ENCODE measurements around the gene ADO. TPM values are rescaled to one million over a fixed set of nuclear protein-coding genes. Genes with fewer than 3 reads are reported as not detected.

ADO gene
- total RNA-seq, 2 donors from 2014 or later = 8.9 to 9.9 TPM

- Histone ChIP-seq H3K27ac (no peak overlapping the region), H3K27me3 (no peaks in the 10 kb centered on the region), H3K36me3 (replicated peaks in 1 of 2; ENCODE audit: insufficient read depth in 1 of 2, low read depth in 2 of 2) (no peaks in the 10 kb centered on the region), H3K4me1 (no peaks in the 10 kb centered on the region), H3K4me3 (no peak overlapping the region), H3K9me3 (no peaks in the 10 kb centered on the region)
- 44 to 71% methylated on average over 2 of the region's 2 CpGs for WGBS, 2 donors
- intact Hi-C loops (cut with DNase I) = no loop called here
- ATAC-seq (no peak), DNase-seq (no peak)
- TF ChIP-seq CTCF (IDR thresholded peaks at IDR 0.05) = no peak
- TF ChIP-seq POLR2A (IDR thresholded peaks at IDR 0.05) = no peak
Measured at GRCh38 chr10:62790571-62790970, 13.9 kb upstream of the ADO start.

- TF ChIP-seq CTCF (IDR thresholded peaks at IDR 0.05) = no peak
- no peak for TF ChIP-seq POLR2A (IDR thresholded peaks at IDR 0.05)
- 57 to 79% methylated on average over 5 of the region's 5 CpGs for WGBS, 2 donors
- ATAC-seq = no peak
- H3K36me3 ChIP-seq (replicated peaks in 1 of 2; ENCODE audit: insufficient read depth in 1 of 2, low read depth in 2 of 2) = no peaks in the 10 kb centered on the region
- no peaks in the 10 kb centered on the region for H3K27me3 ChIP-seq
- no peaks in the 10 kb centered on the region for H3K4me1 ChIP-seq
- no peak for DNase-seq
- intact Hi-C loops (cut with DNase I) = no loop called here
- no peak overlapping the region for H3K4me3 ChIP-seq
- no peaks in the 10 kb centered on the region for H3K9me3 ChIP-seq
- no peak overlapping the region for H3K27ac ChIP-seq
Measured at GRCh38 chr10:62792261-62792660, 12.3 kb upstream of the ADO start.

GRCh38 chr10:62794306-62794705 lies 10.2 kb upstream of the ADO start:
- TF ChIP-seq POLR2A (IDR thresholded peaks at IDR 0.05) (no peak), CTCF (IDR thresholded peaks at IDR 0.05) (no peak)
- Histone ChIP-seq H3K4me1 (no peaks in the 10 kb centered on the region), H3K36me3 (replicated peaks in 1 of 2; ENCODE audit: insufficient read depth in 1 of 2, low read depth in 2 of 2) (no peaks in the 10 kb centered on the region), H3K27me3 (no peaks in the 10 kb centered on the region), H3K4me3 (no peak overlapping the region), H3K27ac (no peak overlapping the region), H3K9me3 (no peaks in the 10 kb centered on the region)
- no peak for DNase-seq
- ATAC-seq = no peak
- intact Hi-C loops (cut with DNase I) = no loop called here
- WGBS, 2 donors = 67 to 91% methylated on average over 1 of the region's 1 CpG

- DNase-seq (no peak), ATAC-seq (no peak)
- intact Hi-C loops (cut with DNase I) = no loop called here
- H3K4me1 ChIP-seq = no peaks in the 10 kb centered on the region
- H3K36me3 ChIP-seq (replicated peaks in 1 of 2; ENCODE audit: insufficient read depth in 1 of 2, low read depth in 2 of 2) = no peaks in the 10 kb centered on the region
- H3K9me3 ChIP-seq = no peaks in the 10 kb centered on the region
- TF ChIP-seq CTCF (IDR thresholded peaks at IDR 0.05) (no peak), POLR2A (IDR thresholded peaks at IDR 0.05) (no peak)
- H3K27ac ChIP-seq = no peak overlapping the region
- no peaks in the 10 kb centered on the region for H3K27me3 ChIP-seq
- H3K4me3 ChIP-seq = no peak overlapping the region
Measured at GRCh38 chr10:62795100-62795499, 9.4 kb upstream of the ADO start.

GRCh38 chr10:62795762-62796161 lies 8.8 kb upstream of the ADO start:
- Histone ChIP-seq H3K4me1 (no peaks in the 10 kb centered on the region), H3K27ac (no peak overlapping the region), H3K27me3 (no peaks in the 10 kb centered on the region), H3K36me3 (replicated peaks in 1 of 2; ENCODE audit: insufficient read depth in 1 of 2, low read depth in 2 of 2) (no peaks in the 10 kb centered on the region), H3K9me3 (no peaks in the 10 kb centered on the region), H3K4me3 (no peak overlapping the region)
- TF ChIP-seq POLR2A (IDR thresholded peaks at IDR 0.05) (no peak), CTCF (IDR thresholded peaks at IDR 0.05) (no peak)
- DNase-seq (no peak), ATAC-seq (no peak)
- intact Hi-C loops (cut with DNase I) = no loop called here
- WGBS, 2 donors = 83 to 85% methylated on average over 4 of the region's 4 CpGs

Data from body of pancreas (tissue), 4 donors.